BLaER1 treated with 17β-estradiol and CSF1 and Interleukin-3, amounts not matched to agents 10 nM and 100 nM (cell line): Measurements from ENCODE around the gene TREML4.
A peak's percentile ranks its signal among the peaks of the same experiment; 100 is the strongest.

ENCODE experiments used
- H3K27ac ChIP-seq, 11 experiments: shearing (Covaris generic); formaldehyde crosslinking; 2 replicates each; pipeline ENCODE4 v1.8.1; 2022
- H3K27me3 ChIP-seq, 11 experiments: shearing (Covaris generic); formaldehyde crosslinking; 2 replicates each; pipeline ENCODE4 v1.8.1; 2022
- H3K36me3 ChIP-seq, 11 experiments: shearing (Covaris generic); formaldehyde crosslinking; 2 replicates each; pipeline ENCODE4 v1.8.1; 2022
- H3K4me1 ChIP-seq, 10 experiments: shearing (Covaris generic); formaldehyde crosslinking; 2 replicates each; pipeline ENCODE4 v1.8.1; 2022
- H3K4me2 ChIP-seq, 11 experiments: shearing (Covaris generic); formaldehyde crosslinking; 2 replicates each; pipeline ENCODE4 v1.8.1; 2022
- H3K4me3 ChIP-seq, 10 experiments: shearing (Covaris generic); formaldehyde crosslinking; 2 replicates each; pipeline ENCODE4 v1.8.1; 2022
- H3K9ac ChIP-seq, 11 experiments: shearing (Covaris generic); formaldehyde crosslinking; 2 replicates each; pipeline ENCODE4 v1.8.1; 2022
- H3K9me3 ChIP-seq, 11 experiments: shearing (Covaris generic); formaldehyde crosslinking; replicated peaks in 1 of 11; 2 replicates each; pipeline ENCODE4 v1.8.1; 2022
- H4K20me1 ChIP-seq, 11 experiments: shearing (Covaris generic); formaldehyde crosslinking; 2 replicates each; pipeline ENCODE4 v1.8.1; 2022
- Cebpa-rat ChIP-seq, 11 experiments: shearing (Covaris generic); IDR thresholded peaks; 2 replicates each; pipeline ENCODE4 v1.8.1; 2022

The TREML4 gene

DNA sequence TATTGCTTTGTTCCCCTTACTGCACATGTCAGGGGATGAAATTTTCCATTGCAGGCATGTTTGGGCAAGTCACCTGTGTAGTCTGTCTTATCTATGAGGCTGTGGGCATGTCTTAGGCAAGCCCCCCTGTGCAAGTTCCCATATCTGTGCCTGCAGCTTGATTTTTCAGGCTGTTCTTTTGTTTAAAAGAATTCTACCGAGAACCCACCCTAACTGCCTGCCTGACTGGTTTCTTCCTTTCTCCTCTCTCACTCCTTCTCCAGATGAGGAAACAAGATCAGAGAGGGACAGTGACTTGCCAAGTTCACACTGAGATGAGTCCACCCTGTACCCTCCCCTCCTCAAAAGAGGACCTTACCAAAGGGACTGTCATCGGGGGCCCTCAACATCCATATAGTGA is 38.2 kb upstream of the TREML4 start:
- no peak for TF ChIP-seq Cebpa-rat (IDR thresholded peaks at IDR 0.05)

DNA sequence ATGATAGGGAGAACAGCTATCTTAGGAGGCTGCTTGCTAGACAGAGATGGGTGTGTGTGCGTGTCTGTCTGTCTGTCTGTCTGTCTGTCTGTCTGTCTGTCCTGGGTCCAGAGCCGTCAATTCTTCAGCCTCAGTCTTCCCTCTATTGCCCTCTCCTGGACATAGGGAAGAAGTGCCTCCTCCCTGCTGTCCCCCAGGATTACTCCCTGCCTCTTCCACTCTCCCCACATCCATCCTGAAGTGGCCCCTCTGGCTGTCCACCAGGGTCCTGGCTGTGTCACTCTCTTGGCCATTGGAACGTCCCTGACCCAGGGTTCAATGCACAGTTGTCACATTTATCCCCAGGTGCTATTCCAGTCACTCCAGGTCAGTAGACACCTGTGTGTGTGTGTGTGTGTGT is 37.4 kb upstream of the TREML4 start:
- Histone ChIP-seq H3K9me3 (peaks cover 19 to 35% (median 22%) of the 10 kb centered on the region in 11 experiments), H3K4me3 (no peak overlapping the region), H3K4me2 (no peak overlapping the region), H3K9ac (no peak overlapping the region), H4K20me1 (no peaks in the 10 kb centered on the region), H3K27ac (peak overlapping the region in 2 of 11 experiments; percentile 21 to 22; a peak in 1 of 22 replicates), H3K27me3 (no peaks in the 10 kb centered on the region), H3K4me1 (peaks cover 0 to 68% (median 26%) of the 10 kb centered on the region in 10 experiments; a peak in 17 of 20 replicates), H3K36me3 (peaks cover 0 to 64% (median 37%) of the 10 kb centered on the region in 11 experiments; a peak in 15 of 22 replicates)
- no peak for TF ChIP-seq Cebpa-rat (IDR thresholded peaks at IDR 0.05)

More for the DNA sequence above, 38.2 kb upstream of the TREML4 start:
- H3K4me2 ChIP-seq, result no peak overlapping the region
- no peaks in the 10 kb centered on the region for H4K20me1 ChIP-seq
- H3K4me1 ChIP-seq, result peaks cover 0 to 68% (median 34%) of the 10 kb centered on the region in 10 experiments; a peak in 17 of 20 replicates
- no peak overlapping the region for H3K9ac ChIP-seq
- peak overlapping the region in 2 of 11 experiments; percentile 12 to 22; a peak in 3 of 22 replicates for H3K27ac ChIP-seq
- H3K27me3 ChIP-seq, result no peaks in the 10 kb centered on the region
- peaks cover 0 to 55% (median 32%) of the 10 kb centered on the region in 11 experiments; a peak in 15 of 22 replicates for H3K36me3 ChIP-seq
- peaks cover 19 to 35% (median 22%) of the 10 kb centered on the region in 11 experiments for H3K9me3 ChIP-seq
- H3K4me3 ChIP-seq, result no peak overlapping the region

DNA sequence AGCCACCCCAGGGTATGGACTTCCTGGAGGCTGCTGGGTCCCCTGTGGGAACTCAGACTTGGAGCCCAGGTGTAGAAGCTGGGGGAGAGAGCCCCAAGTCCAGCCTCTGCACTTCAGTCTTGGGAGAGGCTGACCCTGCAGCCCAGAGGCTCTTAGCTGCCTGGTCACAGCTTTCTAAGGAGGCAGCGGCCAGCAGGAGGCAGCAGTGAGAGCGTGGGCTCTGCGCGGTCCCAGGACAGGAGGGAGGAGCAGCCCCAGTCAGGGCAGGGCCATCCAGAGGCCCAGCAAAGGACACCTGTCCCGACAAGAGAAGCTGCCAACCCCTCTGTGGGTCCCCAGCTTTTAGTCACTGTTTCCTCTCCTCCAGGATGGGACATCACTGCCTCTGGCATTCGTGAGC is 36.6 kb upstream of the TREML4 start:
- H4K20me1 ChIP-seq, result no peaks in the 10 kb centered on the region
- H3K9me3 ChIP-seq, result peaks cover 19 to 35% (median 22%) of the 10 kb centered on the region in 11 experiments
- no peak overlapping the region; a peak in 1 of 20 replicates for H3K4me3 ChIP-seq
- peaks cover 0 to 71% (median 43%) of the 10 kb centered on the region in 11 experiments; a peak in 15 of 22 replicates for H3K36me3 ChIP-seq
- H3K27ac ChIP-seq, result peak overlapping the region in 6 of 11 experiments; percentile 7 to 46 (median 32); a peak in 7 of 22 replicates
- TF ChIP-seq Cebpa-rat (IDR thresholded peaks at IDR 0.05), result no peak
- no peaks in the 10 kb centered on the region for H3K27me3 ChIP-seq
- no peak overlapping the region for H3K9ac ChIP-seq
- H3K4me2 ChIP-seq, result peak overlapping the region in 2 of 11 experiments; percentile 1 to 17; a peak in 1 of 22 replicates
- peaks cover 0 to 66% (median 18%) of the 10 kb centered on the region in 10 experiments; a peak in 17 of 20 replicates for H3K4me1 ChIP-seq

DNA sequence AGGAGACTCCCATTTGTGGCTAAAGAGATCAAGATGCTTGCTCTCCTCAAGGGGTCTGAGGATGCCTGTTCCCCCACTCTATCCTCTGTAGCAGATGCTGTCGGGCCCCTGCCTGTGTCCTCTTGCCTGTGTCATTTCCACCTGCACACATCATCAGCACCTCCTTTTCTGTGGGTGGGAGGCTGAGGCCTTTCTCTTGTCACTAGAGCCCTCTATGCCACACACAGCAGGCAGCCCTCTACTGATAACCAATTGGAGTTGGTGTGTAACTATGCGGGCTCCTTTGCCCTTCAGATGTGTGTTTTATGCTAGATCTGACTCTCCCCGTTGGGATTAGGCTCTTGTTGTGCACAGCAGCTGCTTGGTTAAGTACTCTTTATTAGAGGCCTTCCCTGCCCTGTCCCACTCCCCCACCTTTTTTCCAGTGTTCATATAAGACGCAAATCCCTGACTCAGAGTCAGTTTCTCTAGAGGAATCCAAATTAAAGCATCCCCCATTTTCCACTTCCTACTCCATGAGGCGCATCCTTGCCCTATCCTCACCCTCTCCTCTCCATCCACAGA is 34.9 kb upstream of the TREML4 start:
- H3K9ac ChIP-seq, result no peak overlapping the region
- peaks cover 0 to 88% (median 56%) of the 10 kb centered on the region in 11 experiments; a peak in 15 of 22 replicates for H3K36me3 ChIP-seq
- H3K27ac ChIP-seq, result peak overlapping the region in 1 of 11 experiments; percentile 7; a peak in 1 of 22 replicates
- H3K27me3 ChIP-seq, result no peaks in the 10 kb centered on the region
- H3K9me3 ChIP-seq, result peaks cover 19 to 39% (median 22%) of the 10 kb centered on the region in 11 experiments
- no peak overlapping the region for H3K4me3 ChIP-seq
- peaks cover 0 to 66% (median 7%) of the 10 kb centered on the region in 10 experiments; a peak in 14 of 20 replicates for H3K4me1 ChIP-seq
- H4K20me1 ChIP-seq, result no peaks in the 10 kb centered on the region
- no peak overlapping the region for H3K4me2 ChIP-seq
- TF ChIP-seq Cebpa-rat (IDR thresholded peaks at IDR 0.05), result no peak

DNA sequence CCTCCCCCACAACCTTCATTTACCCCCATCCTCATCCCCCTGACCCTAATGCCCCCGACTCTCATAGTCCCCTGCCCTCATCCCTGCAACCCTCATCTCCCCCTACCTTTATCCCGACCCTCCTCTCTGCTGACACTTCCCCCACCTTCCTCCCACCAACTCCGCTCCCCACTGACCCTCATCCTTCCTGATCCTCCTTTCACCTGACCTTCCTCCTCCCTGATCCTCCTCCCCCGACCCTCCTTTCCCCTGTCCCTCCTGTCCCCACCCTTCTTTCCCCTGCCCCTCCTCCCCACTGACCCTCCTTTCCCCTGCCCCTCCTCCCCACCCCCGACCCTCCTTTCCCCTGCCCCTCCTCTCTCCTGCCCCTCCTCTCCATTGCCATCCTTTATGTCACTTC is 34.3 kb upstream of the TREML4 start:
- H3K9me3 ChIP-seq, result peaks cover 19 to 39% (median 22%) of the 10 kb centered on the region in 11 experiments
- peaks cover 0 to 91% (median 56%) of the 10 kb centered on the region in 11 experiments; a peak in 15 of 22 replicates for H3K36me3 ChIP-seq
- no peaks in the 10 kb centered on the region for H4K20me1 ChIP-seq
- no peak overlapping the region for H3K4me3 ChIP-seq
- H3K4me1 ChIP-seq, result peaks cover 1 to 66% (median 11%) of the 10 kb centered on the region in 10 experiments; a peak in 18 of 20 replicates
- TF ChIP-seq Cebpa-rat (IDR thresholded peaks at IDR 0.05), result no peak
- H3K9ac ChIP-seq, result no peak overlapping the region
- no peaks in the 10 kb centered on the region for H3K27me3 ChIP-seq
- no peak overlapping the region for H3K4me2 ChIP-seq
- no peak overlapping the region for H3K27ac ChIP-seq

DNA sequence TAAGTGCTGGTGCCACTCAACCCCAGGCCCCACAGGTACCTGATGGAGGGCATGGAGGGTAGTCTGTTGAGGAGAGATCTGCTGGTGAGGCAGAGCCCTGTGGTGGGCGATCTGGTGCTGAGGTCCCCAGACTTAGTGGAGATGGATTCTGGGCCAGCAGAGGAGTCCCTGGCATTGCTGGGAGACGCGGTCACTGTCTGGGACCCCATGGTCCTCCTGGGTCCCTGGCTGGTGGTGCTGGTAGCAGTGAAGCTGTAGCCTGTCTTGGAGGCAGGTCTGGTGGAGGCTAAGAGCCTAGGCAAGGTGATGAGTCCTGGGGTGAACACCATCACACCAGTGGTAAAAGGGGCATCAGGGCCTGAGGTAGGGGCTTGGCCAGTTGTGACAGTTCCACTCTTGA is 33.8 kb upstream of the TREML4 start:
- H3K4me1 ChIP-seq, result peaks cover 6 to 68% (median 16%) of the 10 kb centered on the region in 10 experiments
- TF ChIP-seq Cebpa-rat (IDR thresholded peaks at IDR 0.05), result no peak
- H3K9ac ChIP-seq, result no peak overlapping the region
- no peaks in the 10 kb centered on the region for H3K27me3 ChIP-seq
- H3K9me3 ChIP-seq, result peaks cover 15 to 34% (median 17%) of the 10 kb centered on the region in 11 experiments
- no peak overlapping the region for H3K4me3 ChIP-seq
- H3K36me3 ChIP-seq, result peaks cover 0 to 89% (median 56%) of the 10 kb centered on the region in 11 experiments; a peak in 15 of 22 replicates
- H3K4me2 ChIP-seq, result 0 out of 22 replicates have a peak overlapping the region, but pooled peaks of 1 of the 11 experiments have one; percentile 4
- no peak overlapping the region for H3K27ac ChIP-seq
- no peaks in the 10 kb centered on the region for H4K20me1 ChIP-seq

DNA sequence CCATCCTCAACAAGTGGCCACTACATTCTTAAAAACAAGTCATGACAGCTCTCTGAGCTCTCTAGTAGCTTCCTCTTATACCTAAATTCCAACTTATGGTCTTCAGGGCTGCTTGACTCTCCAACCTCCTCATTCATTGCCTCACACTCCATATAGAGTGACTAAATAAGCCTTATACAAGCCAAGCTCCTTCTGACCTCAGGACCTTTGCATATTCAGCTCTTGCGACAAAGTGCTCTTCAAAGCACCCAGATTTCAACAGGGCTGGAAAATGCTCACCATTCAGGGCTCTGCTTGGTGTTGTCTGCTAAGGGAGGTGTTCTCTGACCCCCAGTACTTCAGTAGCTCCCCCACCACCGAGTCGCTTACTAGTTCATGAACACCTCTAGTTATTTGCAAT is 30.9 kb upstream of the TREML4 start:
- Histone ChIP-seq H4K20me1 (no peaks in the 10 kb centered on the region), H3K27me3 (no peaks in the 10 kb centered on the region), H3K4me2 (peak overlapping the region in 3 of 11 experiments; percentile 96 to 98 (median 97); a peak in 6 of 22 replicates), H3K9me3 (peaks cover 0 to 5% (median 0%) of the 10 kb centered on the region in 11 experiments; a peak in 1 of 22 replicates), H3K4me1 (peaks cover 35 to 88% (median 44%) of the 10 kb centered on the region in 10 experiments), H3K27ac (no peak overlapping the region), H3K9ac (no peak overlapping the region), H3K4me3 (no peak overlapping the region), H3K36me3 (peaks cover 0 to 60% (median 30%) of the 10 kb centered on the region in 11 experiments; a peak in 14 of 22 replicates)
- no peak for TF ChIP-seq Cebpa-rat (IDR thresholded peaks at IDR 0.05)

DNA sequence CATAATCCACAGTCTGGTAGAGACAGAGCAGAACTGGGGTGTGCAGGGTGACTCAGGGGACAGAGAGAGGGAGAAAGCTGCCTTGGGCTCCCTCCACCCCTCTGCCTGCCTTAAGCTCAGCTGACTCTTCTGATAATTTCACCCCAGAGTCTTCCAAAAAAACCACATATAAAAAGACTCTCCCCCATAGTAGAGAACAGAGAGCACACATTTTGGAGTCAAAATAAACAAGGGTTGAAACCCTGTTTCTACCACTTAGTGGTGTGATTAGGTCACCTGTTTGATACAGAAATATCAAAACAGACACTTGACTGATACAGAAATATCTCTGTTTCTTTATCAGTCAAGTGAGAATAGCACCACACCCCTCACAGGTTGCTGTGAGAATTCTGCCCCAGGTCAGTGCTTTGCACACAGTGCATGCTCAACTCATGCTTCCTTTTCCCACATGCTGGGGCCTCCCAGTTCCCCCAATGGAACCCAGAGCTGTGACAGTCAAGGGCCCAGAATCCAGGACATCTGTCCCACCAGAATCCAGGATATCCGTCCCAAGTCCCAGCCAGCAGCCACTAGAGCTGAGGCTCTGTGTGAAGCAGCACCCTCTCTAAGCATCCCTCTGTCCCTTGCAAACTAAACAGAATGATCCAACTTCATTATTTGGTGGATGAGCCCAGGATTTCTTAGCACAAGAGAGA is 28.4 kb upstream of the TREML4 start:
- H3K27ac ChIP-seq, result peak overlapping the region; percentile 78 to 98 (median 96)

More for the DNA sequence above, 28.4 kb upstream of the TREML4 start:
- Histone ChIP-seq H3K9me3 (peaks cover 0 to 18% (median 0%) of the 10 kb centered on the region in 11 experiments; a peak in 6 of 22 replicates), H3K4me2 (peak overlapping the region; percentile 81 to 98 (median 93)), H3K27me3 (no peaks in the 10 kb centered on the region), H3K4me3 (peak overlapping the region in 8 of 10 experiments; percentile 27 to 68 (median 56); a peak in 13 of 20 replicates), H3K36me3 (peaks cover 0 to 39% (median 18%) of the 10 kb centered on the region in 11 experiments; a peak in 14 of 22 replicates), H3K9ac (peak overlapping the region; percentile 66 to 88 (median 85); a peak in 21 of 22 replicates), H3K4me1 (peaks cover 35 to 92% (median 56%) of the 10 kb centered on the region in 10 experiments), H4K20me1 (no peaks in the 10 kb centered on the region)
- no peak for TF ChIP-seq Cebpa-rat (IDR thresholded peaks at IDR 0.05)
